SK-N-SH (cell line): Measurements from ENCODE around the gene SHC3. TPM values are rescaled to one million over a fixed set of nuclear protein-coding genes. Genes with fewer than 3 reads are reported as not detected.

Source experiments
- CTCF ChIA-PET: fragments of 300-600, 350-600 bp; formaldehyde crosslinking; extraction: SDS; loops from one replicate; lab custom pipeline; 2021; lab: Yijun Ruan, JAX
- POLR2A ChIA-PET: fragments of 350-600 bp; sonication (Branson Sonifier 250); formaldehyde crosslinking; extraction: SDS; loops from one replicate; lab custom pipeline; 2020; ENCODE audit warnings: antibody characterized with exemption, inconsistent platforms; lab: Yijun Ruan, JAX
- DNase-seq: peaks from one replicate; pipeline ENCODE4 v3.0.0; 2012
- H2AFZ ChIP-seq: fragments of 200-600 bp; sonication (generic); 2 replicates; pipeline ENCODE4 v1.8.1; 2016; ENCODE audit warnings: antibody characterized with exemption, mild to moderate bottlenecking, low read depth
- H3F3A ChIP-seq: fragments of 200-600 bp; sonication (generic); replicated peaks from 2 replicates; pipeline ENCODE3; 2016; ENCODE audit warnings: antibody characterized with exemption, mild to moderate bottlenecking; ENCODE audit not compliant: insufficient read depth
- H3K27ac ChIP-seq, 2 experiments: fragments of 200-500 bp in 1 of 2; fragments of 200-600 bp in 1 of 2; sonication (Bioruptor generic) in 1 of 2; sonication (generic), shearing (Covaris generic) in 1 of 2; 2 replicates each; pipeline versions ENCODE4 v1.5.1 to v1.6.1; 2014 to 2016; ENCODE audit warnings: low read depth in 2 of 2, inconsistent platforms in 1 of 2, low read length in 1 of 2, mild to moderate bottlenecking in 1 of 2, mixed read lengths in 1 of 2
- H3K27me3 ChIP-seq: fragments of 200-600 bp; sonication (generic), shearing (Covaris generic); 2 replicates; pipeline ENCODE4 v1.6.1; 2016; ENCODE audit warnings: mixed run types; ENCODE audit not compliant: insufficient read depth
- H3K36me3 ChIP-seq, 2 experiments: fragments of 200-500 bp in 1 of 2; fragments of 200-600 bp in 1 of 2; sonication (Bioruptor generic) in 1 of 2; sonication (generic) in 1 of 2; replicated peaks in 1 of 2; 2 replicates each; pipeline versions ENCODE3 to v1.5.1; 2014 to 2016; ENCODE audit warnings: low read length in 1 of 2, mild to moderate bottlenecking in 1 of 2; ENCODE audit not compliant: insufficient read depth in 2 of 2, control insufficient read depth in 1 of 2
- H3K4me1 ChIP-seq, 2 experiments: fragments of 200-500 bp in 1 of 2; fragments of 200-600 bp in 1 of 2; sonication (Bioruptor generic) in 1 of 2; sonication (generic), shearing (Covaris generic) in 1 of 2; 2 replicates each; pipeline versions ENCODE4 v1.5.1 to v1.6.1; 2014 to 2016; ENCODE audit warnings: low read depth in 1 of 2, low read length in 1 of 2, mixed run types in 1 of 2; ENCODE audit not compliant: insufficient read depth in 2 of 2, control insufficient read depth in 1 of 2
- H3K4me2 ChIP-seq: fragments of 200-600 bp; sonication (generic), shearing (Covaris generic); 2 replicates; pipeline ENCODE4 v1.6.1; 2017; ENCODE audit warnings: mixed run types
- H3K4me3 ChIP-seq, 2 experiments: fragments of 200-500 bp in 1 of 2; fragments of 200-600 bp in 1 of 2; sonication (Bioruptor generic) in 1 of 2; sonication (generic), shearing (Covaris generic) in 1 of 2; 2 replicates each; pipeline versions ENCODE4 v1.5.1 to v1.8.1; 2014 to 2016; ENCODE audit warnings: low read depth in 2 of 2, inconsistent platforms in 1 of 2, low read length in 1 of 2, mild to moderate bottlenecking in 1 of 2, mixed read lengths in 1 of 2, moderate library complexity in 1 of 2
- H3K79me2 ChIP-seq: fragments of 200-600 bp; sonication (generic); 2 replicates; pipeline ENCODE4 v1.8.1; 2017; ENCODE audit warnings: mild to moderate bottlenecking; ENCODE audit not compliant: insufficient read depth
- H3K9ac ChIP-seq: fragments of 200-600 bp; sonication (generic); 2 replicates; pipeline ENCODE4 v1.6.1; 2017; ENCODE audit warnings: mixed run types
- H3K9me2 ChIP-seq: fragments of 200-600 bp; sonication (generic); 2 replicates; pipeline ENCODE4 v1.6.1; 2017; ENCODE audit warnings: mixed run types
- H3K9me3 ChIP-seq: fragments of 200-600 bp; sonication (generic); 2 replicates; pipeline ENCODE4 v1.6.1; 2017; ENCODE audit warnings: mixed run types, mild to moderate bottlenecking, moderate library complexity
- H4K20me1 ChIP-seq: fragments of 200-600 bp; sonication (generic); 2 replicates; pipeline ENCODE4 v1.6.1; 2017; ENCODE audit warnings: mild to moderate bottlenecking, mixed run types; ENCODE audit not compliant: insufficient read depth
- CHD2 ChIP-seq: fragments of 150-350 bp; IDR thresholded peaks from 2 replicates; pipeline ENCODE4 v1.6.1; 2018; ENCODE audit warnings: low read length; ENCODE audit not compliant: partially characterized antibody
- ELF1 ChIP-seq: IDR thresholded peaks from 2 replicates; pipeline ENCODE4 v1.4.0; 2012
- FOSL2 ChIP-seq: IDR thresholded peaks from 2 replicates; pipeline ENCODE4 v1.4.0; 2012; ENCODE audit warnings: low read depth, mild to moderate bottlenecking, moderate library complexity, borderline replicate concordance
- GABPA ChIP-seq: IDR thresholded peaks from 2 replicates; pipeline ENCODE4 v1.4.0; 2012; ENCODE audit warnings: low read depth, mild to moderate bottlenecking
- IRF3 ChIP-seq: fragments of 150-350 bp; IDR thresholded peaks from 2 replicates; pipeline ENCODE4 v1.6.1; 2016; ENCODE audit warnings: mild to moderate bottlenecking, low read depth, low read length
- JUND ChIP-seq: IDR thresholded peaks from 2 replicates; pipeline ENCODE4 v1.4.0; 2012
- MAX ChIP-seq: IDR thresholded peaks from 2 replicates; pipeline ENCODE4 v1.4.0; 2012; ENCODE audit warnings: low read depth
- MEF2A ChIP-seq: IDR thresholded peaks from 2 replicates; pipeline ENCODE4 v1.4.0; 2012; ENCODE audit warnings: low read depth, borderline replicate concordance
- MXI1 ChIP-seq: IDR thresholded peaks from 2 replicates; pipeline ENCODE4 v1.6.1; 2012; ENCODE audit warnings: mild to moderate bottlenecking, low read depth, low read length, improper control_type of control experiment
- NFIC ChIP-seq: IDR thresholded peaks from 2 replicates; pipeline ENCODE4 v1.4.0; 2012; ENCODE audit warnings: borderline replicate concordance
- PBX3 ChIP-seq: IDR thresholded peaks from 2 replicates; pipeline ENCODE4; 2012
- POLR2AphosphoS5 ChIP-seq: IDR thresholded peaks from 2 replicates; pipeline ENCODE4 v1.6.1; 2012; ENCODE audit warnings: low read depth, low read length
- RAD21 ChIP-seq: IDR thresholded peaks from 2 replicates; pipeline ENCODE4 v1.6.1; 2012; ENCODE audit warnings: mild to moderate bottlenecking, low read length
- RCOR1 ChIP-seq: fragments of 150-350 bp; IDR thresholded peaks from 2 replicates; pipeline ENCODE4 v1.6.1; 2017; ENCODE audit warnings: antibody characterized with exemption, low read length
- RFX5 ChIP-seq: IDR thresholded peaks from 2 replicates; pipeline ENCODE4 v1.6.1; 2012; ENCODE audit warnings: mild to moderate bottlenecking, improper control_type of control experiment, low read length
- RXRA ChIP-seq: IDR thresholded peaks from 2 replicates; pipeline ENCODE4 v1.4.0; 2012; ENCODE audit warnings: low read depth, mild to moderate bottlenecking, borderline replicate concordance
- SIN3A ChIP-seq: IDR thresholded peaks from 2 replicates; pipeline ENCODE4 v1.6.1; 2012; ENCODE audit warnings: low read depth, mild to moderate bottlenecking, low read length, moderate library complexity, borderline replicate concordance
- SMC3 ChIP-seq: IDR thresholded peaks from 2 replicates; pipeline ENCODE4 v1.6.1; 2012; ENCODE audit warnings: low read depth, low read length, improper control_type of control experiment
- USF1 ChIP-seq: IDR thresholded peaks from 2 replicates; pipeline ENCODE4 v1.4.0; 2012; ENCODE audit warnings: low read depth, borderline replicate concordance
- USF2 ChIP-seq: fragments of 150-350 bp; IDR thresholded peaks from 2 replicates; pipeline ENCODE4 v1.6.1; 2017; ENCODE audit warnings: antibody characterized with exemption, low read length, low read depth, borderline replicate concordance
- YY1 ChIP-seq: IDR thresholded peaks from 2 replicates; pipeline ENCODE4 v1.4.0; 2012; ENCODE audit warnings: low read depth, mild to moderate bottlenecking
- whole genome bisulfite sequencing: methylation state at CpG from one replicate; pipeline ENCODE4 v1.1.6; 2017; ENCODE audit warnings: low lambda C conversion rate; 5-methylcytosine and 5-hydroxymethylcytosine counted together
- polyA plus RNA-seq, 3 experiments: library from polyadenylated mRNA; depleted of rRNA; stranded (reverse); fragments of >200 nt; gene quantifications; 2 replicates each; pipeline ENCODE4 v1.2.3, GENCODE V29; 2012

Gene SHC3
- polyA plus RNA-seq, 1 of the 3 experiments (the other 2 are of a cell fraction), result 3.2 TPM

GRCh38 chr9:89177012-89177943, 1.3 kb downstream of the SHC3 start:
- peak overlapping the region; percentile 31 for H2AFZ ChIP-seq
- H3K9me3 ChIP-seq, result no peaks in the 10 kb centered on the region
- peak overlapping the region; percentile 63 to 94 for H3K27ac ChIP-seq
- H3K27me3 ChIP-seq, result no peaks in the 10 kb centered on the region
- H3K4me3 ChIP-seq, result peak overlapping the region; percentile 69 to 70
- no peaks in the 10 kb centered on the region for H4K20me1 ChIP-seq
- H3K79me2 ChIP-seq, result peaks cover 69% of the 10 kb centered on the region
- ChIA-PET CTCF (interaction anchor here (1.1 to 9.2 kb wide), 3 partner anchors 57 to 102 kb away, joined by 3 to 64 read pairs (median 5); no protein-coding TSS in a partner anchor), POLR2A (interaction anchor here (0.9 kb wide), 1 partner anchor 141 kb away, joined by 3 read pairs; the partner anchor contains the start of gene SECISBP2)
- no peaks in the 10 kb centered on the region for H3K36me3 ChIP-seq
- peak overlapping the region; percentile 81 for H3K4me2 ChIP-seq
- TF ChIP-seq CHD2, result peak; percentile 47
- TF ChIP-seq USF2, result no peak
- TF ChIP-seq PBX3, result no peak
- 0 out of 2 replicates have a peak, but pooled peaks have one; percentile 10 for TF ChIP-seq RCOR1
- no peak for TF ChIP-seq GABPA
- peak; percentile 31; the same call in 1 of the 2 replicates for TF ChIP-seq MXI1
- TF ChIP-seq MAX, result peak; percentile 39
- TF ChIP-seq YY1, result peak; percentile 52; the same call in 1 of the 2 replicates
- TF ChIP-seq RAD21, result no peak
- 7% methylated on average over 19 of the region's 38 CpGs for WGBS
- peak; percentile 67 for DNase-seq
- H3K9ac ChIP-seq, result peak overlapping the region; percentile 72
- H3K4me1 ChIP-seq, result peaks cover 24 to 37% of the 10 kb centered on the region in 2 experiments
- H3F3A ChIP-seq, result peaks cover 17% of the 10 kb centered on the region
- H3K9me2 ChIP-seq, result no peaks in the 10 kb centered on the region

GRCh38 chr9:89175828-89176261, 2.8 kb downstream of the SHC3 start:
- Histone ChIP-seq H3K27me3 (no peaks in the 10 kb centered on the region), H3K27ac (peak overlapping the region; percentile 63 to 94), H3K4me3 (peak overlapping the region; percentile 69 to 70), H3K4me2 (peak overlapping the region; percentile 81), H3K9me2 (no peaks in the 10 kb centered on the region), H3K36me3 (no peaks in the 10 kb centered on the region), H3K9me3 (no peaks in the 10 kb centered on the region), H3F3A (peaks cover 17% of the 10 kb centered on the region), H4K20me1 (no peaks in the 10 kb centered on the region), H3K4me1 (peaks cover 25 to 32% of the 10 kb centered on the region in 2 experiments), H2AFZ (0 out of 2 replicates have a peak overlapping the region, but pooled peaks have one; percentile 11), H3K9ac (peak overlapping the region; percentile 72; the same call in 1 of the 2 replicates), H3K79me2 (peaks cover 83% of the 10 kb centered on the region)
- ChIA-PET CTCF (interaction anchor here (0.6 to 9.2 kb wide), 6 partner anchors 58 to 135 kb away, joined by 3 to 64 read pairs (median 3); no protein-coding TSS in a partner anchor), POLR2A (no interaction called here)
- DNase-seq, result peak; percentile 73
- WGBS, result 27% methylated on average over 5 of the region's 5 CpGs
- TF ChIP-seq USF1 (peak; percentile 31; the same call in 1 of the 2 replicates), RFX5 (no peak), IRF3 (no peak), NFIC (peak; percentile 10; the same call in 1 of the 2 replicates), RAD21 (peak; percentile 61), JUND (no peak), FOSL2 (no peak), MEF2A (no peak), POLR2AphosphoS5 (no peak), RXRA (no peak), CHD2 (peak; percentile 55), SIN3A (no peak), MXI1 (peak; percentile 96), SMC3 (peak; percentile 33; the same call in 1 of the 2 replicates), ELF1 (no peak)
